Activated naive CD8-positive, alpha-beta T cell treated with anti-CD3 and anti-CD28 coated beads for 36 hours (primary cell): ENCODE results near the gene TOX3. TPM values are rescaled to one million over a fixed set of nuclear protein-coding genes. Genes with fewer than 3 reads are reported as not detected.

ENCODE experiments used
- DNase-seq: peaks from one replicate; pipeline ENCODE4 v3.0.0; 2021
- H3K27ac Mint-ChIP-seq: one replicate; pipeline ENCODE4 v1.8.0; 2022; ENCODE audit warnings: mild to moderate bottlenecking, moderate library complexity, mixed read lengths
- H3K27me3 Mint-ChIP-seq: one replicate; pipeline ENCODE4 v1.8.0; 2022; ENCODE audit warnings: mild to moderate bottlenecking, mixed read lengths
- H3K36me3 Mint-ChIP-seq: one replicate; pipeline ENCODE4 v1.8.0; 2021; ENCODE audit warnings: mild to moderate bottlenecking, mixed read lengths
- H3K4me1 Mint-ChIP-seq: one replicate; pipeline ENCODE4 v1.8.0; 2021; ENCODE audit warnings: mixed read lengths
- H3K4me3 Mint-ChIP-seq: one replicate; pipeline ENCODE4 v1.8.0; 2022; ENCODE audit warnings: mild to moderate bottlenecking, moderate library complexity, mixed read lengths
- H3K9me3 Mint-ChIP-seq: one replicate; pipeline ENCODE4 v1.8.0; 2022; ENCODE audit warnings: mixed read lengths
- total RNA-seq, 2 experiments: library from RNA; stranded (reverse); gene quantifications; one replicate each; pipeline ENCODE4 v1.2.3, GENCODE V29; 2021

TOX3 gene
- total RNA-seq, 2 experiments from 2014 or later = not detected

- peaks cover 10% of the 10 kb centered on the region for H3K27me3 Mint-ChIP-seq
- H3K4me3 Mint-ChIP-seq = no peak overlapping the region
- H3K27ac Mint-ChIP-seq = no peak overlapping the region
- no peaks in the 10 kb centered on the region for H3K36me3 Mint-ChIP-seq
- H3K4me1 Mint-ChIP-seq = no peaks in the 10 kb centered on the region
- no peaks in the 10 kb centered on the region for H3K9me3 Mint-ChIP-seq
- DNase-seq = no peak
Measured at GRCh38 chr16:52494621-52495020, 52.3 kb downstream of the TOX3 start.

- no peaks in the 10 kb centered on the region for H3K4me1 Mint-ChIP-seq
- peaks cover 8% of the 10 kb centered on the region for H3K27me3 Mint-ChIP-seq
- no peak for DNase-seq
- H3K9me3 Mint-ChIP-seq = no peaks in the 10 kb centered on the region
- H3K27ac Mint-ChIP-seq = no peak overlapping the region
- H3K4me3 Mint-ChIP-seq = no peak overlapping the region
- H3K36me3 Mint-ChIP-seq = no peaks in the 10 kb centered on the region
Measured at GRCh38 chr16:52494145-52494544, 52.8 kb downstream of the TOX3 start.

GRCh38 chr16:52492789-52493357 lies 54.1 kb downstream of the TOX3 start:
- Mint-ChIP-seq H3K36me3 (no peaks in the 10 kb centered on the region), H3K27ac (no peak overlapping the region), H3K9me3 (no peaks in the 10 kb centered on the region), H3K27me3 (peaks cover under 1% of the 10 kb centered on the region), H3K4me3 (no peak overlapping the region), H3K4me1 (no peaks in the 10 kb centered on the region)
- DNase-seq = no peak

- Mint-ChIP-seq H3K27me3 (no peaks in the 10 kb centered on the region), H3K4me3 (no peak overlapping the region), H3K27ac (no peak overlapping the region), H3K4me1 (no peaks in the 10 kb centered on the region), H3K9me3 (peaks cover 2% of the 10 kb centered on the region), H3K36me3 (no peaks in the 10 kb centered on the region)
- no peak for DNase-seq
Measured at GRCh38 chr16:52491216-52491615, 55.7 kb downstream of the TOX3 start.

- Mint-ChIP-seq H3K9me3 (peaks cover 2% of the 10 kb centered on the region), H3K27ac (no peak overlapping the region), H3K27me3 (no peaks in the 10 kb centered on the region), H3K36me3 (no peaks in the 10 kb centered on the region), H3K4me3 (no peak overlapping the region), H3K4me1 (no peaks in the 10 kb centered on the region)
- no peak for DNase-seq
Measured at GRCh38 chr16:52489894-52490293, 57.0 kb downstream of the TOX3 start.

- Mint-ChIP-seq H3K27ac (no peak overlapping the region), H3K36me3 (no peaks in the 10 kb centered on the region), H3K4me1 (no peaks in the 10 kb centered on the region), H3K4me3 (no peak overlapping the region), H3K27me3 (no peaks in the 10 kb centered on the region), H3K9me3 (peaks cover 2% of the 10 kb centered on the region)
- DNase-seq = no peak
Measured at GRCh38 chr16:52488837-52489289, 58.1 kb downstream of the TOX3 start.

GRCh38 chr16:52487849-52488457 lies 59.0 kb downstream of the TOX3 start:
- Mint-ChIP-seq H3K9me3 (peaks cover 2% of the 10 kb centered on the region), H3K27me3 (no peaks in the 10 kb centered on the region), H3K36me3 (no peaks in the 10 kb centered on the region), H3K4me1 (no peaks in the 10 kb centered on the region), H3K27ac (no peak overlapping the region), H3K4me3 (no peak overlapping the region)
- DNase-seq = no peak

- H3K4me1 Mint-ChIP-seq = no peaks in the 10 kb centered on the region
- no peaks in the 10 kb centered on the region for H3K36me3 Mint-ChIP-seq
- H3K27me3 Mint-ChIP-seq = no peaks in the 10 kb centered on the region
- H3K4me3 Mint-ChIP-seq = no peak overlapping the region
- no peak for DNase-seq
- H3K27ac Mint-ChIP-seq = no peak overlapping the region
- H3K9me3 Mint-ChIP-seq = no peaks in the 10 kb centered on the region
Measured at GRCh38 chr16:52480237-52480636, 66.7 kb downstream of the TOX3 start.

- Mint-ChIP-seq H3K27ac (no peak overlapping the region), H3K27me3 (no peaks in the 10 kb centered on the region), H3K4me1 (no peaks in the 10 kb centered on the region), H3K36me3 (no peaks in the 10 kb centered on the region), H3K9me3 (peaks cover 4% of the 10 kb centered on the region), H3K4me3 (no peak overlapping the region)
- DNase-seq = no peak
Measured at GRCh38 chr16:52476111-52476510, 70.8 kb downstream of the TOX3 start.

- no peaks in the 10 kb centered on the region for H3K36me3 Mint-ChIP-seq
Measured at GRCh38 chr16:52474679-52475078, 72.3 kb downstream of the TOX3 start.

GRCh38 chr16:52473096-52473495 lies 73.8 kb downstream of the TOX3 start:
- Mint-ChIP-seq H3K27me3 (no peaks in the 10 kb centered on the region), H3K4me1 (no peaks in the 10 kb centered on the region), H3K9me3 (peaks cover 4% of the 10 kb centered on the region), H3K36me3 (no peaks in the 10 kb centered on the region), H3K27ac (no peak overlapping the region), H3K4me3 (no peak overlapping the region)
- DNase-seq = no peak

More at GRCh38 chr16:52474679-52475078, 72.3 kb downstream of the TOX3 start:
- H3K9me3 Mint-ChIP-seq = peaks cover 4% of the 10 kb centered on the region
- no peak for DNase-seq
- no peaks in the 10 kb centered on the region for H3K4me1 Mint-ChIP-seq
- no peak overlapping the region for H3K4me3 Mint-ChIP-seq
- H3K27me3 Mint-ChIP-seq = no peaks in the 10 kb centered on the region
- no peak overlapping the region for H3K27ac Mint-ChIP-seq

- Mint-ChIP-seq H3K27me3 (no peaks in the 10 kb centered on the region), H3K4me3 (no peak overlapping the region), H3K9me3 (peaks cover 4% of the 10 kb centered on the region), H3K36me3 (no peaks in the 10 kb centered on the region), H3K4me1 (no peaks in the 10 kb centered on the region), H3K27ac (no peak overlapping the region)
- DNase-seq = no peak
Measured at GRCh38 chr16:52471650-52472370, 75.1 kb downstream of the TOX3 start.

GRCh38 chr16:52470585-52470984 lies 76.4 kb downstream of the TOX3 start:
- no peak overlapping the region for H3K4me3 Mint-ChIP-seq
- no peaks in the 10 kb centered on the region for H3K27me3 Mint-ChIP-seq
- H3K4me1 Mint-ChIP-seq = no peaks in the 10 kb centered on the region

GRCh38 chr16:52469775-52470174 lies 77.2 kb downstream of the TOX3 start:
- DNase-seq = no peak
- H3K9me3 Mint-ChIP-seq = peaks cover 4% of the 10 kb centered on the region
- H3K4me3 Mint-ChIP-seq = no peak overlapping the region
- H3K27ac Mint-ChIP-seq = no peak overlapping the region
- H3K36me3 Mint-ChIP-seq = no peaks in the 10 kb centered on the region
- H3K4me1 Mint-ChIP-seq = no peaks in the 10 kb centered on the region
- H3K27me3 Mint-ChIP-seq = no peaks in the 10 kb centered on the region

More at GRCh38 chr16:52470585-52470984, 76.4 kb downstream of the TOX3 start:
- Mint-ChIP-seq H3K27ac (no peak overlapping the region), H3K36me3 (no peaks in the 10 kb centered on the region), H3K9me3 (peaks cover 4% of the 10 kb centered on the region)
- no peak for DNase-seq

GRCh38 chr16:52469091-52469490 lies 77.9 kb downstream of the TOX3 start:
- Mint-ChIP-seq H3K27ac (no peak overlapping the region), H3K27me3 (no peaks in the 10 kb centered on the region), H3K4me3 (no peak overlapping the region), H3K36me3 (no peaks in the 10 kb centered on the region), H3K9me3 (peaks cover 3% of the 10 kb centered on the region), H3K4me1 (no peaks in the 10 kb centered on the region)
- no peak for DNase-seq

GRCh38 chr16:52467753-52468152 lies 79.2 kb downstream of the TOX3 start:
- no peak overlapping the region for H3K27ac Mint-ChIP-seq
- H3K4me3 Mint-ChIP-seq = no peak overlapping the region
- no peak for DNase-seq
- no peaks in the 10 kb centered on the region for H3K36me3 Mint-ChIP-seq
- no peaks in the 10 kb centered on the region for H3K9me3 Mint-ChIP-seq
- no peaks in the 10 kb centered on the region for H3K27me3 Mint-ChIP-seq
- no peaks in the 10 kb centered on the region for H3K4me1 Mint-ChIP-seq
